Heart right ventricle (tissue), 16 donors: Measurements from ENCODE around the gene TSC2. TPM values are rescaled to one million over a fixed set of nuclear protein-coding genes. Genes with fewer than 3 reads are reported as not detected.

ENCODE experiments used
- ATAC-seq, 8 donors: fragments of 200-7000 bp; cut with Tn5 transposase; one replicate each; pipeline ENCODE4 v1.9.1; 2020; ENCODE audit warnings: mild to moderate bottlenecking in 8 of 8, moderate library complexity in 8 of 8, moderate number of reproducible peaks in 1 of 8
- DNase-seq, 2 donors: peaks; one replicate each; pipeline ENCODE4 v3.0.0-alpha.2; 2020
- H3K27ac ChIP-seq, 10 donors: fragments of 200-600 bp; sonication (generic) in 2 of 10; one replicate each; pipeline versions ENCODE4 v1.5.0 to v1.8.0; 2020 to 2022; ENCODE audit warnings: mild to moderate bottlenecking in 3 of 10
- H3K27me3 ChIP-seq, 7 donors: fragments of 200-600 bp; one replicate each; pipeline ENCODE4 v1.8.0; 2021 to 2022; ENCODE audit warnings: mild to moderate bottlenecking in 2 of 7
- H3K36me3 ChIP-seq, 9 donors: fragments of 200-600 bp; sonication (generic) in 1 of 9; one replicate each; pipeline versions ENCODE4 v1.5.0 to v1.8.0; 2020 to 2022; ENCODE audit warnings: mild to moderate bottlenecking in 2 of 9
- H3K4me1 ChIP-seq, 9 donors: fragments of 200-600 bp; sonication (generic) in 1 of 9; one replicate each; pipeline versions ENCODE4 v1.5.0 to v1.8.0; 2020 to 2022; ENCODE audit warnings: mild to moderate bottlenecking in 4 of 9
- H3K4me3 ChIP-seq, 10 donors: fragments of 200-600 bp; sonication (generic) in 2 of 10; one replicate each; pipeline versions ENCODE4 v1.5.0 to v1.8.0; 2020 to 2022; ENCODE audit warnings: mild to moderate bottlenecking in 7 of 10, moderate library complexity in 2 of 10
- H3K9me3 ChIP-seq, 11 donors: fragments of 200-600 bp in 10 of 11; sonication (generic) in 2 of 11; one replicate each; pipeline versions ENCODE4 v1.5.0 to v1.8.0; 2013 to 2022; ENCODE audit warnings: mild to moderate bottlenecking in 2 of 11, control low read depth in 1 of 11, moderate library complexity in 1 of 11
- WGBS, 2 donors: extraction: QIAGEN DNeasy Blood & Tissue Kit; methylation state at CpG; one replicate each; pipeline ENCODE4 v1.1.7; 2013; ENCODE audit warnings: inconsistent platforms in 1 of 2; 5-methylcytosine and 5-hydroxymethylcytosine counted together
- intact Hi-C, 10 donors: fragments of 100-400 bp; cut with DNase I; formaldehyde crosslinking; loops; one replicate each; pipeline versions ENCODE4 v1.11.1 to v1.14.2; 2022
- polyA plus RNA-seq, 2 donors: library from polyadenylated mRNA; stranded (reverse); fragments of 200-250 nt; gene quantifications; one replicate each; pipeline ENCODE4 v1.2.3, GENCODE V29; 2013
- total RNA-seq, 10 donors: library from RNA; stranded (reverse); fragmentation: NEBNext Ultra II Directional in 3 of 10; extraction: Animal tissue kit (Norgen Biotek cat#: 25700) in 3 of 10; gene quantifications; one replicate each; pipeline versions ENCODE4 v1.2.1 to v1.2.4, GENCODE V29; 2021 to 2023
- TF ChIP-seq, protein P1 (sequence below), 9 donors: fragments of 200-600 bp; sonication (generic) in 2 of 9; IDR thresholded peaks; one replicate each; pipeline versions ENCODE4 v1.5.0 to v1.8.0; 2021 to 2022; ENCODE audit warnings: antibody characterized with exemption in 9 of 9, mild to moderate bottlenecking in 5 of 9, moderate library complexity in 1 of 9
- donor health status: Arrhythmogenic right ventricular cardiomyopathy.
- donor health status: ischemic (EF 13 %, LVEDD 7.1; RV severe dilation, severe dysfunction).
- donor health status: healthy with polysubstance abuse.
- donor health status: DM: no; HTN: yes; CAD: no.
- donor health status: DM: no; HTN: no; CAD: no.
- donor health status: ischemic (EF 25% LVEDD 6.9; RV normal size, moderate dysfunction).
- donor health status: ischemic (EF 25% LVEDD 5.7; RV mildly dilated, moderate dysfunction).
- donor health status: healthy.
- donor health status: DM: yes; HTN: yes; CAD: no.
- donor health status: Ischemic cardiomyopathy.
- donor health status: ischemic (EF 35%, LVEDD 5.7; RV mildly dilated, moderate dysfunction).
- donor health status: nonischemic (EF 11% LVEDD 7.7; RV severe dilation, severe dysfunction).
- donor health status: DM: yes; HTN: yes; CAD: no.
- donor health status: PGD.
- donor health status: ischemic (EF 29% LVEDD 5.4; RV normal size, mild dysfunction).
- donor health status: nonischemic (EF 23%, LVEDD 6.1; RV moderate dilation, normal function).

The TSC2 gene
- total and polyA plus RNA-seq, 12 donors: 28.8 to 87.0 (median 71.5) TPM

GRCh38 chr16:2061023-2061422, 13.2 kb downstream of the TSC2 start:
- H3K36me3 ChIP-seq: peaks cover 0 to 96% (median 46%) of the 10 kb centered on the region in 9 donors

GRCh38 chr16:2061526-2061925, 13.7 kb downstream of the TSC2 start:
- Histone ChIP-seq H3K9me3 (no peaks in the 10 kb centered on the region), H3K4me3 (no peak overlapping the region), H3K4me1 (no peaks in the 10 kb centered on the region), H3K27ac (no peak overlapping the region), H3K27me3 (no peaks in the 10 kb centered on the region), H3K36me3 (peaks cover 0 to 96% (median 50%) of the 10 kb centered on the region in 9 donors)
- TF ChIP-seq, protein P1, sequence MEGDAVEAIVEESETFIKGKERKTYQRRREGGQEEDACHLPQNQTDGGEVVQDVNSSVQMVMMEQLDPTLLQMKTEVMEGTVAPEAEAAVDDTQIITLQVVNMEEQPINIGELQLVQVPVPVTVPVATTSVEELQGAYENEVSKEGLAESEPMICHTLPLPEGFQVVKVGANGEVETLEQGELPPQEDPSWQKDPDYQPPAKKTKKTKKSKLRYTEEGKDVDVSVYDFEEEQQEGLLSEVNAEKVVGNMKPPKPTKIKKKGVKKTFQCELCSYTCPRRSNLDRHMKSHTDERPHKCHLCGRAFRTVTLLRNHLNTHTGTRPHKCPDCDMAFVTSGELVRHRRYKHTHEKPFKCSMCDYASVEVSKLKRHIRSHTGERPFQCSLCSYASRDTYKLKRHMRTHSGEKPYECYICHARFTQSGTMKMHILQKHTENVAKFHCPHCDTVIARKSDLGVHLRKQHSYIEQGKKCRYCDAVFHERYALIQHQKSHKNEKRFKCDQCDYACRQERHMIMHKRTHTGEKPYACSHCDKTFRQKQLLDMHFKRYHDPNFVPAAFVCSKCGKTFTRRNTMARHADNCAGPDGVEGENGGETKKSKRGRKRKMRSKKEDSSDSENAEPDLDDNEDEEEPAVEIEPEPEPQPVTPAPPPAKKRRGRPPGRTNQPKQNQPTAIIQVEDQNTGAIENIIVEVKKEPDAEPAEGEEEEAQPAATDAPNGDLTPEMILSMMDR (IDR thresholded peaks at IDR 0.05): no peak
- intact Hi-C loops: loop anchor here in 1 of 10 donors (10.0 kb wide), 1 partner anchor 47 kb away; the partner anchor contains the start of gene NPW
- DNase-seq (no peak), ATAC-seq (no peak)
- WGBS, 2 donors: 92 to 94% methylated on average over 13 of the region's 13 CpGs

More at GRCh38 chr16:2061023-2061422, 13.2 kb downstream of the TSC2 start:
- TF ChIP-seq, protein P1 (IDR thresholded peaks at IDR 0.05): no peak
- DNase-seq (no peak), ATAC-seq (no peak)
- peaks cover 0 to 1% (median 0%) of the 10 kb centered on the region in 9 donors for H3K4me1 ChIP-seq
- H3K9me3 ChIP-seq: no peaks in the 10 kb centered on the region
- H3K27me3 ChIP-seq: no peaks in the 10 kb centered on the region
- 93 to 98% methylated on average over 18 of the region's 18 CpGs for WGBS, 2 donors
- H3K4me3 ChIP-seq: no peak overlapping the region
- H3K27ac ChIP-seq: no peak overlapping the region
- intact Hi-C loops: loop anchor here in 1 of 10 donors (10.0 kb wide), 1 partner anchor 46 kb away; the partner anchor contains the start of gene NPW

- ATAC-seq (no peak), DNase-seq (no peak)
- Histone ChIP-seq H3K27ac (no peak overlapping the region), H3K36me3 (peaks cover 0 to 96% (median 58%) of the 10 kb centered on the region in 9 donors), H3K4me3 (no peak overlapping the region), H3K27me3 (no peaks in the 10 kb centered on the region), H3K9me3 (no peaks in the 10 kb centered on the region), H3K4me1 (no peaks in the 10 kb centered on the region)
- TF ChIP-seq, protein P1 (IDR thresholded peaks at IDR 0.05): no peak
- 94 to 95% methylated on average over 28 of the region's 28 CpGs for WGBS, 2 donors
- intact Hi-C loops: loop anchor here in 1 of 10 donors (10.0 kb wide), 1 partner anchor 48 kb away; the partner anchor contains the start of gene NPW
Observed at GRCh38 chr16:2062801-2063200, 15.0 kb downstream of the TSC2 start.

GRCh38 chr16:2063861-2064260, 16.1 kb downstream of the TSC2 start:
- 87 to 89% methylated on average over 25 of the region's 25 CpGs for WGBS, 2 donors
- intact Hi-C loops: loop anchor here in 1 of 10 donors (10.0 kb wide), 1 partner anchor 49 kb away; the partner anchor contains the start of gene NPW

More at GRCh38 chr16:2063861-2064260, 16.1 kb downstream of the TSC2 start:
- no peak for ATAC-seq
- no peak for DNase-seq
- Histone ChIP-seq H3K27ac (no peak overlapping the region), H3K36me3 (peaks cover 0 to 97% (median 53%) of the 10 kb centered on the region in 9 donors), H3K4me3 (no peak overlapping the region), H3K9me3 (no peaks in the 10 kb centered on the region), H3K27me3 (no peaks in the 10 kb centered on the region), H3K4me1 (no peaks in the 10 kb centered on the region)
- TF ChIP-seq, protein P1 (IDR thresholded peaks at IDR 0.05): no peak
